Loucy (cell line): Measurements from ENCODE around the gene MBLAC1.

Source experiments
- H2AFZ ChIP-seq: fragments of 200-600 bp; sonication (generic); 2 replicates; pipeline ENCODE4 v1.6.0; 2016; ENCODE audit warnings: antibody characterized with exemption, mild to moderate bottlenecking, low read length, moderate library complexity
- H3F3A ChIP-seq: fragments of 200-600 bp; 2 replicates; pipeline ENCODE4 v1.6.0; 2016; ENCODE audit warnings: antibody characterized with exemption, low read depth, mild to moderate bottlenecking
- H3K27me3 ChIP-seq: fragments of 200-600 bp; sonication (generic); 2 replicates; pipeline ENCODE4 v1.6.1; 2014; ENCODE audit warnings: low read length, mild to moderate bottlenecking; ENCODE audit not compliant: insufficient read depth, poor library complexity, severe bottlenecking
- H3K36me3 ChIP-seq: fragments of 200-600 bp; sonication (generic); 2 replicates; pipeline ENCODE4 v1.6.1; 2016; ENCODE audit warnings: low read length; ENCODE audit not compliant: insufficient read depth
- H3K4me1 ChIP-seq: fragments of 200-600 bp; sonication (generic); 2 replicates; pipeline ENCODE4 v1.5.1; 2014; ENCODE audit warnings: low read length, mild to moderate bottlenecking; ENCODE audit not compliant: insufficient read depth, poor library complexity, severe bottlenecking
- H3K4me2 ChIP-seq: fragments of 200-600 bp; sonication (generic); 2 replicates; pipeline ENCODE4 v1.6.0; 2014; ENCODE audit warnings: antibody characterized with exemption, low read length, low read depth, mild to moderate bottlenecking; ENCODE audit not compliant: poor library complexity, severe bottlenecking
- H3K4me3 ChIP-seq: fragments of 200-600 bp; sonication (generic); 2 replicates; pipeline ENCODE4 v1.5.1; 2014; ENCODE audit warnings: low read length, mild to moderate bottlenecking, mixed read lengths; ENCODE audit not compliant: poor library complexity, severe bottlenecking
- H3K79me2 ChIP-seq: fragments of 200-600 bp; sonication (generic); 2 replicates; pipeline ENCODE4 v1.6.1; 2014; ENCODE audit warnings: low read length; ENCODE audit not compliant: insufficient read depth
- H3K9ac ChIP-seq: fragments of 200-600 bp; sonication (generic); 2 replicates; pipeline ENCODE4 v1.6.0; 2014; ENCODE audit warnings: mild to moderate bottlenecking, low read depth, low read length, moderate library complexity; ENCODE audit not compliant: poor library complexity, severe bottlenecking
- H3K9me2 ChIP-seq: fragments of 200-600 bp; sonication (generic); replicated peaks from 2 replicates; pipeline ENCODE4 v1.6.1; 2016; ENCODE audit warnings: low read depth, low read length, mixed read lengths
- H3K9me3 ChIP-seq: fragments of 200-600 bp; sonication (generic); 2 replicates; pipeline ENCODE4 v1.6.1; 2014; ENCODE audit warnings: mild to moderate bottlenecking, antibody characterized with exemption, low read length, low read depth; ENCODE audit not compliant: insufficient read depth
- H4K20me1 ChIP-seq: fragments of 200-600 bp; sonication (generic); 2 replicates; pipeline ENCODE4 v1.6.0; 2014; ENCODE audit warnings: antibody characterized with exemption, low read length, mild to moderate bottlenecking; ENCODE audit not compliant: insufficient read depth, poor library complexity, severe bottlenecking
- CTCF ChIP-seq: fragments of 200-600 bp; sonication (generic); conservative IDR thresholded peaks from 2 replicates; pipeline ENCODE4 v1.5.1; 2014; ENCODE audit warnings: mild to moderate bottlenecking, antibody characterized with exemption, low read length
- EZH2phosphoT487 ChIP-seq: fragments of 200-600 bp; IDR thresholded peaks from 2 replicates; pipeline ENCODE4 v1.6.1; 2018; ENCODE audit warnings: antibody characterized with exemption, mild to moderate bottlenecking, moderate library complexity, borderline replicate concordance

The MBLAC1 gene

GRCh38 chr7:100159099-100159623, 32.4 kb downstream of the MBLAC1 start:
- peaks cover 12% of the 10 kb centered on the region for H4K20me1 ChIP-seq
- H3K9me3 ChIP-seq = no peaks in the 10 kb centered on the region
- H3F3A ChIP-seq = peaks cover 1% of the 10 kb centered on the region; the same call in 1 of the 2 replicates
- no peaks in the 10 kb centered on the region for H3K9me2 ChIP-seq
- peaks cover 24% of the 10 kb centered on the region for H3K79me2 ChIP-seq
- peaks cover 19% of the 10 kb centered on the region for H3K4me1 ChIP-seq
- TF ChIP-seq EZH2phosphoT487 (no peak), CTCF (no peak; the same call in 1 of the 2 replicates)
- H3K4me3 ChIP-seq = peak overlapping the region; percentile 90
- peak overlapping the region; percentile 92 for H3K4me2 ChIP-seq
- H3K9ac ChIP-seq = peak overlapping the region; percentile 86
- no peaks in the 10 kb centered on the region for H3K27me3 ChIP-seq
- H2AFZ ChIP-seq = peak overlapping the region; percentile 93
- peaks cover 5% of the 10 kb centered on the region; the same call in 1 of the 2 replicates for H3K36me3 ChIP-seq

- no peak for TF ChIP-seq EZH2phosphoT487
- TF ChIP-seq CTCF = no peak
- Histone ChIP-seq H3K36me3 (peaks cover 2% of the 10 kb centered on the region; the same call in 1 of the 2 replicates), H3K9me2 (no peaks in the 10 kb centered on the region), H4K20me1 (peaks cover 12% of the 10 kb centered on the region), H3F3A (no peaks in the 10 kb centered on the region), H3K4me2 (no peak overlapping the region), H3K79me2 (peaks cover 24% of the 10 kb centered on the region), H3K4me3 (no peak overlapping the region), H3K27me3 (no peaks in the 10 kb centered on the region), H2AFZ (no peak overlapping the region), H3K9me3 (no peaks in the 10 kb centered on the region), H3K4me1 (peaks cover 19% of the 10 kb centered on the region), H3K9ac (no peak overlapping the region)
Measured at GRCh38 chr7:100160067-100160466, 33.3 kb downstream of the MBLAC1 start.

- peaks cover 4% of the 10 kb centered on the region for H4K20me1 ChIP-seq
- H3K4me3 ChIP-seq = no peak overlapping the region
- no peaks in the 10 kb centered on the region for H3F3A ChIP-seq
- no peak overlapping the region for H3K9ac ChIP-seq
- peaks cover 10% of the 10 kb centered on the region for H3K79me2 ChIP-seq
- H3K9me3 ChIP-seq = no peaks in the 10 kb centered on the region
- H3K4me1 ChIP-seq = peaks cover 8% of the 10 kb centered on the region
- H3K36me3 ChIP-seq = no peaks in the 10 kb centered on the region
- no peak overlapping the region for H3K4me2 ChIP-seq
- H2AFZ ChIP-seq = no peak overlapping the region
- H3K27me3 ChIP-seq = no peaks in the 10 kb centered on the region
- H3K9me2 ChIP-seq = no peaks in the 10 kb centered on the region
- no peak for TF ChIP-seq EZH2phosphoT487
- no peak for TF ChIP-seq CTCF
Measured at GRCh38 chr7:100163006-100163531, 36.3 kb downstream of the MBLAC1 start.
